Stimulated activated CD4-positive, alpha-beta T cell treated with anti-CD3 and anti-CD28 coated beads, Interleukin-4, amount 100 ng/mL, for 4 hours (primary cell): ENCODE results near the gene SMG7.

Experiments
- DNase-seq, 2 experiments: peaks; one replicate each; pipeline ENCODE4 v3.0.0-alpha.2; 2020

SMG7 gene

DNA sequence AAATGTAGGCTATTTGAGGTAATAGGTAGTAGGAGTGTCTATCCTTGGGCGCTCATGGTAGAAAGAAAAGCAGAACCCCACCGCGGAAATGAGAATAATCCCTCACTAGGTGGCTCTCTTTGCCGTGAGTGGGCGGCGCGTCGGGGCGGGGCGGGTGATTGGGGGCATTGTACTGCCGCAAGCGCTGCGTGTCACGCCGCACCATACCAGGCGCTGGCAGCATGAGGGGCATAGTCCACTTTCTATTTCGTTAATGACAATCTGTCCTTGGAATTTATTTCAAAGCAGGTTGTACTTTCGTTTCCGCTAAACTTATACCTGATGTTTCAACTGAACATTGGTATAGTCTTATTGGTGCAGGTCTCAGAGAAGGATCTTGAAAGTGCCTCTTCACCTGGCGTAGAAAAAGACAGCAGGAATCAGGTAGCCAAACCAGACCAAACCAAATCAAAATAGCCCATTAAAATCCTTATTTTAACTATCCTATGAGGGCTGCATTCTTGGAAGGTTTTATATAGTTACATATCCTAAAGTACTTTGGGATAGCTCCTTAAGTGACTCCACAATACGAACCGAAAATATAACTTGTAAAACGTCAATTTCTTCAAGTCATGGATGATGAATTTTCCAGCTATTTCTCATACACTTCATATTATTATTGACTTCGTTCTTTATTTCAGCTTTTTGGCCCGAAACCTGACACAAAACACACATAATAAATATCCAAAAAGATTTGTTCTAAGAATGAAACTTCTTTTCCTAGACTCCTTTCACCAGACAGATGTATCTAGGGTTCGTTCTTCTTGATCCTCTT is 1.9 kb upstream of the SMG7 start:
- DNase-seq, result peak; percentile 91 to 94

DNA sequence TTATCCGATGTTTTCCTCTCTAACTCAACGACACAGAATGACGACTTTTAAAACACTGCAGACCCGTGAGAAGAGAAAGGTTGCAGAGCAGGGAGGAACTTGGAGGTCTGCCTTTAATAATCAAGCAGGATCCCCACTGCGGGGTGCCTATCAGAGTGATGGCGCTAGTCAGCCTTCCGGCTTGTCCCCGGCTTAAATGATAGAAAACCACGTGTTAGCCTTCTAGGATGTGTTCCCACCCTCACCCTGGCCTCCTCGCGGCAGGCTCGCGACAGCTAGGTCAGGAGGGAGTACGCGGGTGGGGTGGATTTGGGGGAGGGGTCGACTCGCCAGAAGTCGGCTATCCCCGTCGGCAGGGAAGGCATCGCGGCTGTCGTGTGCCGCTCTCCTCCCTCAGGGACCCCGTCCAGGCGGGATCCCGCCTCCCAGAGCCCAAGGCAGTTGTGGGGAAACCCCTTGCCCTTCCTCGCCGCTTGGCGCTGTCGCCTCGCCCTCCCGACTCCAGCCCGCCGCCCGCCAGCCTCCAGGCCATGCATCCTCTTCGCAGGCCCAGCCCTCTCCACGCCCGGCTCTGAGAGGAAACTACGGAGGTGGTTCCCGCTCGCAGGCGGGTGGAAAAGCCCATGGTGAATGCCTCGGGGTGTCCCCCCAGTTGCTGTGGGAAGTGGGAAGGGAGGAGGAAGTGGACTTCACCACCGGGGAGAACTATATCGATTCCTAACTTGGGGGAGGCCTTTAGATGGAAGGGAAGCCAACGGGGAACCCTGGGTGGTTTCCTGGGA is 1.1 kb upstream of the SMG7 start:
- DNase-seq, result peak; percentile 62 to 72

DNA sequence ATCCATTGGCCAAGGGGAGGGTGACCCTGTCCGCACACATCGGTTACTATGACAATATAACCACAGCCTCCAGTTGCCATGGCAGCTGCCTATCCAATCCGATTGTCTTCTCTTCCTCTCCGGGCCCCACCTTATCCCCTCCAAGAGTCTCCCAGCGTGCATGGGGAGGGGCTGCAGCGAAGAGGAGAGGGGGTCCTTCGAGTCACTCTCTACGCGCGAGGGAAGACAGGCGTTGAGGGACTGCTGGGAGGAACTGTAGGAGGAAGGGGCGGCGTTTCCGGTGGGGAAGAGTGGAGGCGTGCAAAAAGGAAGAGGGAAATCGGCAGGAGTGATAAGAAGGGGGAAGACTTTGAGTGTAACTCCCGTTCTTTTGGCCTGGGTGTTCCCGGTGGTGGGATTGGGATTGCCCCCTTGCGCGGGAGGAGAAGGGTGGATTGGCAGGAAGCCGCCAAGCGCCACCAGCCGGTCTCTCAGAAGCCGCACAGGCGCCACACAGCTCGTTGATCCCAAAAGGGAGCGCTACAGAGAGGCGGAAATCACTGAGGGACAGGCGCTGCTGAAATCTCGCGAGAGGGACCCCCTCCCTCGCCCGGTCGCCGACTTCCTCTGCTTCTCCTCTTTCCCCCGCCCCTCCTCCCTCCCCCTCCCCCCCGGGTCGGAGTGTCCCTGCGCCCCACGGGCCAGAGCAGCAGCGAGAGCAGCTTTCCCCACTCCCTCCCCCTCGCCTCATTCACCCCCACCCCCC is 384 bp upstream of the SMG7 start:
- DNase-seq, result peak; percentile 98

DNA sequence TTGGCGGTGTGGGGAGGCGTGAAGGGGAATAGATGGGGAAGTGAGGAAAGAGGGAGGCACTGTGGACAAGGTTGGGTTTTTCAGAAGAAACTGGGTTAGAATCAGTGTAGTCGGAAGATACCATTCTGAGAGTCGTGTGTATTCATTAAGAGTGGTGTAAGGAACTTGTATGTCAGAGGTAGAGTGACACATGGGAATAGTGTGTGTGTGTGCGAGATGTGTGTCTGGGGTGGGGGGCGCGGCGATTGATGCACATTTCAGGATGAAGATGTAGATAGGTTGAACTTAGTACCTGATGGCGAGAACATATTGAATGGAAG is 878 bp downstream of the SMG7 start:
- DNase-seq, result no peak

DNA sequence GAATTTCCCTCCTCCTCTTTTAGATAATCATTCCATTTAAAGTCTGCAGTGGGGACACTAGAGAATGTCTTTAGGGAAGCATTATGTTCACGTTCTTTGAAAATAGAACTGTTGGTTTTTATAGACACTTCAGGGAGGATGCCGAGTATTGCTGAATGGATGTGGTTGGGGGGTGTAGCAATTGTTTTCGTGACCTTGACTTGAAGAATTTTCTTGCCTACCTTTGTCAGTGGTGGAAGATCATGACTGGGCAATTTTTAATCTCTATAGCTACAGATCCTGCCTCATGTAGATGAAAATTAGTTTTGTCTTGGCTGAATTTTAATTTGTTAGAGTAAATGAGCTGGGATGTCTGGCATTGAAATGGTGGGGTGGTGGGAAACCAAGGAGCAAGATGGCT is 3.8 kb downstream of the SMG7 start:
- DNase-seq, result no peak

DNA sequence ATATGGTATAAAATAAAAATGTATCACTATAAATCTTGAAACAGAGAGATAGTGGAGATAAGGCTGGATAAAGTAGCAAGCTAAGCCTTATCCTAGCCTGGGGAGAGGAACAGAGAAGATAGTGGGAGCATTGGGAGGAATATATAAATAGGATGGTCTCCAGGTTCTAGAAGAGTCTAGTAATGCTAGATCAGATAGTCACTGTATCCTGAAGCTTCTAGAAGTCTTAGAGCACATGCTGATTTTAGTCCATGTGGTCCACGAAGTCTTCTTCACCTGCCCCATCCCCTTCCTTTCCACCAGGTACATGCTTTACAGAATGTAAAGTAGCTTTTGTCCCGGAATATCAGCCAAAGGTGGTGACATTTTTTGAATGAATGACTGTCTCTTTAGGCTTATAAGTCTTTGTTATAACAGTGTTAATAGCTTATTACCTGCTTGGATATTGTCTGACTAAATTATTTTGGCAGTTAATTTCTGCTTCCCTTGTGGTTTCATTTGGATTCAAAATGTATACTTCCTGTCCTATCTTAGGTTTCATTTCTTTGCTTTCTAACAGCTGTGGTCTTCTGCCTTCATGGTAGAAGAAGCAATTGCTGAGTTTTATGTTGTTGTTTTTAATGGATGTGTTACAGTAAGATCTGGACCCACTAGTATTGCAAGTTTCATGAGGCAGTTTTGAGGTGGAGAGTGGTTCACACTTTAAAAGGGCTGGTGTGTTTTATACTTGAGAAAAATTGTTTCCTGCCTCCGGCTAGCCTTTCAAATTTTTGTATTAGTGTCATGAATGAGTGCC is 5.9 kb downstream of the SMG7 start:
- DNase-seq, result no peak

DNA sequence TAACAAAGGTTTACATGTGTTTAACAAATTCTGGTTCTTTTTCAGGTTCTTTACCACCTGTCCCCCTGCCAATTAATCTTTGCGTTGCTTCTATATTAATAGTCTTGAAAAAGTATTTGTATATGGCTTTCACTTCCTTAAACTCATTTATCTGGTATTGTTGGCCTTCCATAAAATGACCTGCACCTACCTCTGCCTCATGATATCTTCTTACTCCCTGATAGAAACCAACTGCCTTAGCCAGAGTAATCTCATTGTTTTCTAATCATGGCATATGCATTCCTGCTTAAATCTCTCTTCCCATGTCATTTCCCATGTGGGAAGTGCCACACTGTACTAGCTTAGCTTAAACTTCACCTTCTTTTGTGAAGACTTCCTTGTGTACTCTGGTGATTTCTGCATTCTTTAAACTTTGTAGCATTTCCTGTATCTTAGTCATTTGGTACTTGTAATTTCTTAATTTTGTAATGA is 8.7 kb downstream of the SMG7 start:
- no peak for DNase-seq

DNA sequence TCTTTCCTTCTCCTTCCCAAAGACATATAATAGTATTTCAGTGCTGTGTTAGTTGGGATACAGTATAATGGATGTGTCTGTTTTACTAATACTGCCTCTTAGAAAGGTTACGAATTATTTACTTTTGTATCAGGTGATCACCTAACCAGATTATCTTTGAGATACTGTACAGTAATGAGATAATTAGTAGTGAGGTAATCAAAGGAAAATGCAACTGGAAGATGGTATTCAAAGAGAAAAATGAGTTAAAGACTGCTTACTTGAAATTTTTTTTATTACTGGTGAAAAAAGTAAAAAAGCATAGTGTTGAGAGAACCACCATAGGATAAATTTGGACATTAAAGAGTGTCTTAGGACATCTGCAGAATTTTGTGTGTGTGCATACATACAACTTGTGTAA is 10.9 kb downstream of the SMG7 start:
- DNase-seq, result no peak

DNA sequence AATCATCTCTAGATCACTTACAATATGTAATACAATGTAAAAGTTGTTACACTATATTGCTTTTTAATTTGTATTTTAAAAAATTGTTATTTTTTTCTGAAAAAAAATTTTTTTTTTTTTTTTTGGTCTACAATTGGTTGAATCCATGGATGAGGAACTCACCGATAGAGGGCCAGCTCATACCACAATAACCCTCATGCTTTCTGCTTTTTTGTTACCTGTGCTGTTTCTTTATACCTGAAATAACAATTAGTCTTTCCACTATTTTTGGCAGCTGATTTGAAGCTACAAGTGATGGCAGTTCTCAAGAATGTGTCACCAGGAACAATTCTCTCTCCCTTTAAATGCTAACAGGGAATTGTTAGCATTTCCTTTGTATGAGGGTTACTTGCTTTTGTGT is 12.0 kb downstream of the SMG7 start:
- DNase-seq, result no peak

DNA sequence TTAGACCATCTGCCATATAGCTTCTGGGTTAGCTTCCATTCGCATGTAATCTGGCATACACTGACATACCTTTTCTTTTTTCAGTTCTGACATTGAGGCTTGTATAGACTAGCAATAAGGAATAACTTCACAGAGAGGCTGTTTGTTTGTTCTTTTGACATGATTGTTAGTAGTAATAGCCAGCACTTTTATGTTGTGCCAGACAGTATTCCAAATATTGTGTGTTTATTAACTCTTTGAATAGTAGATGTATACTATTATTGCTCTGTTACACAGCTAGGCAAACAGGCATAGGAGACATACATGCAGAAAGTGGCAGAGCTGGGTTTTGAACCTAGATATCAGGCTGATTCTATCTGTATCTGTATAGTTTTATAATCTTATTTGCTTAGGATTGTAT is 12.6 kb downstream of the SMG7 start:
- DNase-seq, result no peak

DNA sequence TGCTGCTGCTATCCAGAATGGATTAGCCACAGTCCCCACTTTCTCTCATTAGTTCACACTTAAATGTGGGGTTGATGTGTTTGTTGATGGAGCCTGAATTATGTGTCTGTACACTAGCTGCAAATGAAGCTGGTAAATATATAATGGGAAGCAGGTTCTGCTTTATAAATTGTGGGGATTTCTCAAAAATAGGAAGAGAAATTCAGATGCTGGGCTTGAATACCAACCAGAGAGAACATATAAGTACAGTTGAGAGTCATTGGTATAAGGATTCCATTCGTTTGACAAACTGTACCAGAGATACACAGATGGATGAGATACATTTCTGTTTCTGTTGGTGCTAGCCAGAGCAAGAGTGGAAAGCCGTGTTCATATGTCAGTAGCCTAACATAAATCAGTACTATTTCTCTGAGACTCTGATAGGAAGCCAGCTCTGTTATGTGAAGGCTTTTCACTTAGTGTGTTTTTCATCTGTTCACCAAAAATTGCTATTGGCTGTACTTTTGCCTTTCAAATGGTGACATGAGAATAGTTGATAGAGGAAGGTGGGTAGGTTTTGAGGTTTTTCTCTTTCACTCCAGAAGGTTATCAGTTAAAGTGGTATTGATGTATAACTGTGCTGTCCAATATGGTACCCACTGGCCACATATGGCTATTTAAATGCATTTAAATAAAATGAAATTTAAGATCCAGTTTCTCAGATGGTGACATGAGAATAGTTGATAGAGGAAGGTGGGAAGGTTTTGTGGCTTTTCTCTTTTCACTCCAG is 15.6 kb downstream of the SMG7 start:
- no peak for DNase-seq

DNA sequence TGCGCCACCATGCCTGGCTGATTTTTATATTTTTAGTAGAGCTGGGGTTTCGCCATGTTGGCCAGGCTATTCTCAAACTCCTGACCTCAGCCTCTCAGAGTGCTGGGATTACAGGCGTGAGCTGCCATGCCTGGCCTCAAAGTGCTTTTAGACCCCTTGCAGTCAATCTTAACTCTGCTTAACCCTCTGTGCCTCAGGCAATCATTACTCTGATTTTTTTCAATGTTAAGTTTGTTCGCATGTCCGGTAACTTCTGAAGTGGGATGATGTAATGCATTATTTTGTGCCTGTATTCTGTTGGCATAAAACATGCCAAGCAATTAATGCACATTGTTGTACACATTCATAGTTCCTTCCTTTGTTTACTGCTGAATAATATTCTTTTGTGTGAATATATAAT is 18.6 kb downstream of the SMG7 start:
- no peak for DNase-seq

DNA sequence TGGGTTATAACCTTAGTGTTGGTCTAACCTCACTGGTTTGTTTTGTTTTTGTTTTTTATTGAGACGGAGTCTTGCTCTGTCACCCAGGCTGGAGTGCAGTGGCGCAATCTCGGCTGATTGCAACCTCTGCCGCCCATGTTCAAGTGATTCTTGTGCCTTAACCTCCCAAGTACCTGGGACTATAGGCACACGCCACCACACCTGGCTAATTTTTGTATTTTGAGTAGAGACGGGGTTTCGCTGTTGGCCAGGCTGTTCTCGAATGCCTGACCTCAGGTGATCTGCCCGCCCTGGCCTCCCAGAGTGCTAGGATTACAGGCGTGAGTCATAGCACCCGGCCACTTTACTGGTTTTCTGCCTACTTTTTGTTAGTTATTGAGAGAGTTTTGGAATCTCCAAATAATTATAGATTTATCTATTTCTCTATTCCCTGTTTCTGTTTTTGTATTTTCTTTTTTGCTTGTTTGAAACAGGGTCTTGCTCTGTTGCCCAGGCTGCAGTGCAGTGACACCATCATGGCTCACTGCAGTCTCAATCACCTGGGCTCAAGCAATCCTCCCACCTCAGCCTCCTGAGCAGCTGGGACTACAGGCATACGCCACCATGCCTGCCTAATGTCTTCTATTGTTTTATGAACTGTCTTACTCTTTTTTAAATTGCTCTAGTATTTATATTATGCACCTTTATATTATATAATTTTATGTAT is 21.4 kb downstream of the SMG7 start:
- DNase-seq, result no peak

DNA sequence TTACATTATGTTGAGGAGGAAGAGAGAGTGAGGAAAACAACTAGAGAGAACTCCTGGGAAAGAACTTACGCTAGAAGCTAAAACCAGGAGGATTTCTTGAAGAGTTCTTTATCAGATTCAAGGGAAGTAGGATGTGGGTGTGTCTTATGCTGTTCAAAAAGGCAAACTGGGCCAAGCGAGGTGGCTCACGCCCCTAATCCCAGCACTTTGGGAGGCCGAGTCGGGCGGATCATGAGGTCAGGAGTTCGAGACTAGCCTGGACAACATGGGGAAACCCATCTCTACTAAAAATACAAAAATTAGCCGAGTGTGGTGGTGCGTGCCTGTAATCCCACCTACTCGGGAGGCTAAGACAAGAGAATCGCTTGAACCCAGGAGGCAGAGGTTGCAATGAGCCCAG is 23.1 kb downstream of the SMG7 start:
- no peak for DNase-seq

DNA sequence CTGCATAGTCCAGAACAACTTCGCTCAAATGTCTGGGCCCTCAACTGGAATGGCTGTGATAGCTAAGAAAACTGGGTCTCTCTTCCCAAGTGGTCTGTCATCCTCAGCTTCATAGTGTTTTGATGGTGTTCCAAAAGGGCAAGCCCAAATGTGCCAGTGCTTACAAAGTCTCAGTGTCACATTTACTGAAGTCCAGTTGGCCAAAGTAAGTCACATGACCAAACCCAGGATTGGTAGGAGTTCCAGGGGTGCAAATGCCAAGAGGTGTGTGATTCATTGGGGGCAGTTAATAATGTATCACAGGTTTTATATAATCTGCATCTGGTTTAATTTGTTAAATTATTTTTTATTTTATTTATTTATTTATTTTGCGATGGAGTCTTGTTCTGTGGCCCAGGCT is 24.9 kb downstream of the SMG7 start:
- no peak for DNase-seq

DNA sequence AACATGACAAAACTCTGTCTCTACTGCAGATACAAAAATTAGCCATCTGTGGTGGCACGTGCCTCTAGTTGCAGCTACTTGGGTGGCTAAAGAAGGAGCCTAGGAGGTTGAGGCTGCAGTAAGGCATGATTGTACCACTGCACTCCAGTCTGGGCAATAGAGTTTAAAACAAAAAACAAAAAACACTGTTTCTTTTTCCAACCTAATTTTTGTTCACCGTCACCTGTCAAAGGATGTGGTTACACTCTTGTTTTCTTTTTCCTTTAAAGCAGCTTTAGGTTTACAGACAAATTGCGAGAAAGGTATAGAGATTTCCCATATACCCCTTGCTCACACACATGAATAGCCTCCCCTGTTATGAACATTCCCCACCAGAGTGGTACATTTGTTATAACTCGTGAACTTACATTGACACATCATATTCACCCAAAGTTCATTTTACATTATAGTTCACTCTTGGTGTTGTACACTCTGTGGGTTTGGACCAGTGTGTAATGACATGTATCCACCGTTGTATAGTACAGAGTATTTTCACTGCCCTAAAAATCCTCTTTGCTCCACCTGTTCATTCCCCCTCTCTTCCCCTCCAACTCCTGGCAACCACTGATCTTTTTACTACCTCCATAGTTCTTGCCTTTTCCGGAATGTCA is 26.2 kb downstream of the SMG7 start:
- no peak for DNase-seq

DNA sequence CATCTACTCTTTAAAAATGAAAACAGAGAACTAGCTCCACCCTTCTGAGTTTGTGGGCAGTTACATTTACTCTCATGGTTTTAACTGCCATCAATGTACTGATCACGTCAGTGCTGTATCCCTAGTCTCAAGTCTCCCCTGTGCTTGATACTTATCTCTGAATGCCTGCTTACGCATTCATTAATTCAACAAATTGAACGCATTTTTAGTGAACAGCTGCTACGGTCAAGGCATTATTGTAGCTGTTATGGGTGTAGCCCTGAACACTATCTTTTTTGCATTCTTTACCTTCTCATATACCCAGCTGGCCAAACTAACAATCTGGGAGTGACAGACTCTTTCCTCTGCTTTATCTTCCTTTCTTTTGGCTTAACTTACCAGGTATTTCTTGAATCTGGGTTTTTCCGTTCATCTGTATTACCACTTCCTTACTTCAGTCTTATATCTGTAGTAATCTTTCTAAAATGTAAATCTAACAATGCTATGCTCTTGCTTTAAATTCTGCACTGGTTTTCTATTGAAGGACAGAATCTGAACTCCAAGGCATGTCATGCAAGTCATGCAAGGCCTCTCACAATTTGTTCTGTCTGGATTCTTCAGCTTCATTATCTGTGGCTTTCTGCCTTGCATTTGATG is 33.3 kb downstream of the SMG7 start:
- DNase-seq, result no peak

DNA sequence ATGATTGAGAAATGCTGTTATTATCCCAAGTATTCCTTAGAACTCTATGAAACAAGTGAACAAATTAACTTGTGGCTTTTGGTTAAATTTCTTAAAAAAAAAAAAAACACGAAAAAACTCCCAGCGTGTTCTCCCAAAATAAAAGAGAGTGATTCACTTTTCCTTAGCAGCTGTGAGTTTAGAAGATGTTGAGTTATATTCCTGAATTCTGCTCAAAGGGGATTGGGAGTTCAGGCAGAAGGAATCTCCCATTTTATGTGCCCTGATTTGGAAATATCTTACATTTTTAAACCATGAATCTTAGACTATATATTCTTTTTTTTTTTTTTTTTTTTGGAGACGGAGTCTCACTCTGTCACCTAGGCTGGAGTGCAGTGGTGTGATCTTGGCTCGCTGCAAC is 34.3 kb downstream of the SMG7 start:
- no peak for DNase-seq

DNA sequence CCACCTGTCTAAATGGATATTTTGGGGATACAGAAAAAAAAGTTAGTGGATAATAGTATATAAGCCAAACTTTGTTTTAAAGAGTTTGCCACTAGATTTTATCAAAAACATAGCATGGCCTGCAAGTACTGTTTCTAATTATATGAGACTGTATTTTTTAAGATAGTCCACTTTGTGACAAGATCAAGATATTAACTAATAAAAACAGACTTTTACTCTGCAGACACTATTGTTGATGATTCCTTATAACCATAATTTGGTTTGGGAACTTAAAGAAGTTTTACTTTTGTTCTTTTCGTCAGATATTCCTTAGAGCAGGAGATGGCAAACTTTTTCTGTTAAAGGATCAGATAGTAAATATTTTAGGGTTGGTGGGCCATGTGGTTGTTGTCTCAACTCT is 36.4 kb downstream of the SMG7 start:
- DNase-seq, result no peak

DNA sequence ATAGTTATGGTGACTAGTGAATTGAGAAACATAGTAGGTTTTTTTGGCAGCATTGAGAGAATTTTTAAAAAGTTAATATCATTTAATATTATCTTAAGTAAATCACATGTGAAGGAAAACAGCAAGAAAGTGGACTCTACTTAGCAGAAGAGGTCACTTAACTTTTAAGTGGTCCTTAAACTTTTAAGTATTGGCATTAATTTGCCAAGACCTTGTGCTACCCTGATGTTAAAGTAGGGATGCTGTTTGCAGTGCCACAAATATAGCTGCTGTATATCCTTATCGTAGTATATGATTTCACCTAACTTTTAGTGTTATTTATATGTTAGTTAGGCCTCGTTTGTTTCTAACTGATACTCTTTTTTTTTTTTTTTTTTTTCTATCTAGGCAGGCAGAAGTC is 40.2 kb downstream of the SMG7 start:
- no peak for DNase-seq
